Measurements from ENCODE around the gene MAP2K2. TPM values are rescaled to one million over a fixed set of nuclear protein-coding genes. Genes with fewer than 3 reads are reported as not detected.

The MAP2K2 gene
- polyA plus RNA-seq, 1 donor: 92.7 TPM

DNA sequence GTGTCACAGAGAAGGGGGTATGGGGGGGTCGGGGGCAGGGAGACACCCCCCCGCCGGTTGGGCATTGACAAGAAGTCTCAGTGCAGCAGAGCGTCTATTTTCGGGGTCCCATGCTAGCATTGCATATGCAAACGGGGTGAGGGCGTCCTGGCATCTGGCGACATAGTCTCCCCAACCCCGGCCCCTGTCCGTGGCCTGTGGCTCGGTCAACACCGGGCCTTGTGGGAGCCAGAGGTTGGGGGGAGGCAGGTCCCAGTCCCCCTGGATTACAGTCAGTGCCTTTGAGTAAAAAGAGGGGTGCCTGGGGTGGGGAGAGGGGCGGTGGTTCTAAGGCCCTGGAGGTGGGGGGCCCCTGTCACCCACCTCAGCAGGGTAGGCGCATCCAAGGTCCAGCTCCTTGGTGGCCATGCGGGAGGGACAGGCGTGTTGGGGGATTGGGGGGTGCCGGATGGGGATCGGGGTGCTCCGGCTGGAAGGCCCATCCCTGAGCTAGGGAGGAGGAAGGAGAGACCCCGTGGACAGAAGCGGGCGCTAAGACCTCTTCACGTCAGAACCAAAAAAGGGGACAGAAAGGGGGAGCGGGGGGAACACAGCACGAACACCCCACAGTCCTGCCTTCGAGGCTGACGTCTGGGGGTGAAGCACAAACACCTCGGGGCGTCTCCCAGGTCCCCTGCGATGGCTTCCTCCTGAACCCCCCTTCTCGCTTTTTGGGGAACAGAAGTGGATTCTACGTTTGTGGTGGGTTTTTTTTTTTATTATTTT, 78.1 kb downstream of the MAP2K2 start:
- no peak for DNase-seq

DNA sequence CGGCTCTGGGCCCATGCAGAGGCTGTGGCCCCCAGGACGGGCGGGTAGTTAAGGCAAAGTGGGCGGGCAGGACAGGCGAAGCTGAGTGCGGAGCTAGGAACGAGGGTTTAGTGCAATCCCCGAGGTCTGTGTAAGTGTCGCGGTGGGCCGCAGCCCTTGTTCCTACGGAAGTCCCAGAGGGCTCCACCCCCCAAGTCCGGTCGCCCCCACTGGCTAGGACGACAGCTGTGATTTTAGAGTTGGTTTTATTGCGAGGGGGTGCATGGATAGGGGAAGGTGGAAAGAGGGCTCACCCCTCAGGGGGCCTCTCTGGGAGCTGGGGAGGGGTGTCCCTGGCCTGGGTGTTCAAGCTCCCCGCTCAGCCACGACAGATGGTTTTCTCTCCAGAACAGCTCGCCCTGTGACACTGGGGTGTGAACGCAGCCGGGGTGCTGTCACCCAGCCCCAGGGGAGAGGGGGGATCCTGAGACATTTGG, 78.9 kb downstream of the MAP2K2 start:
- no peak for DNase-seq

DNA sequence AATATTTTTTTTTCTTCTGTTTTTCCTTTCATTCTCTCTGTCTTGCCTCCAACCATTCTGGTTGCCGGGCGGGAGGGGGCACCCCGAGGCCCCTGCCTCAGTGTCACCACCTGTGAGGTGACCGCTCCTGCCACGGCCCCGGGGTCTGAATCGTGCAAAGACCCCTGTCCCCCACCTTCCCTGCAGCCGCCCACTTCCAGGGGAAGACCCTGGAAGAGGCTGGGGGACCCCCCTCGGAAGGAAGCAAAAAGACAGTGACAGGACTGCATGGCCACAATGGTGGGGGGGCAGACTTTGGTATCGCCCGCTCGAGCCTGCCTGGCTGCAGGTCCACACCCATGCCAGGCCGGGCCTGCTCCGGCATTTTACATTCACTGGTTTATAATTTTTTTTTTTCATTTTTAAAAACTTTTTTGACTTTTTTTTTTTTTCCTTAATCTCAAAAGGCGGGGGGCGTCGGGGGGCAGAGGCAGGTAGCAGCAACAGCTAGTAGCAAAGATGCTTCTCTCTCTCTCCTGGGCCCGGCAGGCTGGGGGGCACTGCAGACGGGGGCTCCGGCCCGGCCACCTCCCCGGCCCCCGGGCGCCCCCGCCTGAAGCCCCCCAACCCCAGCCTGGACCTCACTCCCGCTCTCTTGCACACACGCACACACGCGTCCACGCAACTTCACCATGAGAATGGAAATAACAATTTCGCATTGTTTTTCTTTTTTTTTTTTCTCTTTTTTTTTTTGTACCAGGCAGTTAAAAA, 79.8 kb downstream of the MAP2K2 start:
- DNase-seq: no peak

DNA sequence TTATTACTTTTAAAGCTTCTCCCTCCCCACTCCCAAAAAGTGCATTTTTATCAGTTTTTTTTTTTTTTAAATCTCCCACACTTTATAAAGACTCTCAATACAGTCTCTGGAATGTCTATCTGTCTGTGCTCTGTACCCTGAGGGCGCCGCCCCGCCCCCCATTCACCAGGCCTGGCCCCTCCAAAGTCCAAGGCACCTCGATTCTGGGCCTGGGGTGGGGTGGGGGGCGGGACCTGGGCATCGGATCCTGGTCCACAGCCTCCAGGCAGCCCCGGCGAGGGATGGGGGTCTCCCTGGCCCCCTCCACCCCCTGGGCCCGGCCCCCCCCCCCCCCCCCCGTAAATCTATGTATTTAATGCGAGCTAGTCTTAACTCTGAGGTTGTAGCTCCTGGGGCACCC, 80.5 kb downstream of the MAP2K2 start:
- no peak for DNase-seq

DNA sequence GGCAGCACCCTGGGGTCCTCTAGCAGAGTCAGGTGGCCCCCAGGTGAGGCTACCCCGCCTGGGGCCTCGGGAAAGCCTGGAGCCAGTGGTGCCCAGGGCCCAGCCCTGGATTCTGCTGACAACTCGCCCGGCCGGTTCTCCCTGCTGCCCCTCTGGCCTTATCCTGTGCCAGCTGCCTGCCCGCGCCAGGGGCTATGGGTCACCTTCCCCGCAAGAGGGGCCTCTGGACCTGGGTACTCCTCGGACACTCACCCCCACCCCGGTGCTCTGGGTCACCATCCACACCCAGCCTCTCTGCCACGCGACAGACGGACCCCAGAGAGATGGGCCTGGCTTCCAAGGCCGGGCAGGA, 81.2 kb downstream of the MAP2K2 start:
- no peak for DNase-seq

DNA sequence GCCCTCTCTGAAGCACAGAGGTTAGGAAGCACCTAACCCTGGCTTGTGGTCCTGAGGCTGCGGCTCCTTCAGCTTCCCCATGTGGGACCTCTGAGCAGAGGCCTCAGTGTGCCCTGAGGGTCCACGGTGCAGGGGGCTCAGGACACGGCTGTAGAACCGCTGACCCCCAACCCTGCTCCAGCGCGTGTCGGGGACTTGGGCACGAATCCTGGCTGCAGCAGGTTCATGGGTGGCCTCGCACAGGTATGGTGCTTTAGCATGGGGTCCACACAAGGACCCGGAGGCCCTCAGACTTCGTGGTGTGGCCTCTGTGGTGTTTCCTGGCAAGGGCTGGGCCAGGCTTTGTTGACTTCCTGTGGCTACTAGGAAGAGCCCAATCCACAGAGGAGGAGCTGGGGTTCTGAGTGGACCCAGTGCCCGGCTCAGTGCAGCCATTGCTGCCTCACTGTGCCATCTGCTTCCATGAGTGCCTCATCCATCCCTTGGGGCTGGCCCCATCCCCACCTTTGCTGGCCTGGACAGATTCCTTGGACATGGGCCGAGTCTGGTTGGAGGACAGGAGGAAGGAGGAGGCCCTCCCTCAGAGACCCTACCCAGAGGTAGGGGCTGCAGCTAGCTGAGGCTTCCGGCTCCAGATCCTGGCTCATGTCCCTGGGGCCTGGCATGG, 81.7 kb downstream of the MAP2K2 start:
- DNase-seq: no peak

Other genes starting within 250 kb of the MAP2K2 start
- gene ATCAY, start 243.4 kb downstream of the MAP2K2 start, polyA plus RNA-seq (ENCODE audit: insufficient read length): 0.18 TPM
- gene NMRK2, start 191.1 kb downstream of the MAP2K2 start, polyA plus RNA-seq (ENCODE audit: insufficient read length): not detected
- 34.6 TPM for gene DAPK3, start 153.0 kb downstream of the MAP2K2 start, polyA plus RNA-seq (ENCODE audit: insufficient read length)
- 1,435 TPM for gene EEF2, start 138.7 kb downstream of the MAP2K2 start, polyA plus RNA-seq (ENCODE audit: insufficient read length)
- gene PIAS4, start 116.4 kb downstream of the MAP2K2 start, polyA plus RNA-seq (ENCODE audit: insufficient read length): 32.6 TPM
- 7.9 TPM for gene ZBTB7A, start 57.2 kb downstream of the MAP2K2 start, polyA plus RNA-seq (ENCODE audit: insufficient read length)
- 1.00 TPM for gene CREB3L3, start 29.5 kb upstream of the MAP2K2 start, polyA plus RNA-seq (ENCODE audit: insufficient read length)
- 16.3 TPM for gene SIRT6, start 58.4 kb upstream of the MAP2K2 start, polyA plus RNA-seq (ENCODE audit: insufficient read length)
- gene ANKRD24, start 58.6 kb upstream of the MAP2K2 start, polyA plus RNA-seq (ENCODE audit: insufficient read length): 1.4 TPM
- 0.35 TPM for gene EBI3, start 105.4 kb upstream of the MAP2K2 start, polyA plus RNA-seq (ENCODE audit: insufficient read length)
- 16.6 TPM for gene YJU2, start 123.0 kb upstream of the MAP2K2 start, polyA plus RNA-seq (ENCODE audit: insufficient read length)
- gene SHD, start 155.1 kb upstream of the MAP2K2 start, polyA plus RNA-seq (ENCODE audit: insufficient read length): 2.4 TPM
- gene TMIGD2, start 178.3 kb upstream of the MAP2K2 start, polyA plus RNA-seq (ENCODE audit: insufficient read length): 0.42 TPM
- gene FSD1, start 180.5 kb upstream of the MAP2K2 start, polyA plus RNA-seq (ENCODE audit: insufficient read length): 7.2 TPM
- 23.3 TPM for gene STAP2, start 214.7 kb upstream of the MAP2K2 start, polyA plus RNA-seq (ENCODE audit: insufficient read length)
- 23.2 TPM for gene MPND, start 219.4 kb upstream of the MAP2K2 start, polyA plus RNA-seq (ENCODE audit: insufficient read length)